NCI-H69 (cell line): ENCODE measurements around the gene UBE2B.
"Not testable (repeated sequence)": the region's sequence is repeated elsewhere in the genome, so short reads cannot be mapped to it uniquely, and the experiment has no call there.

Experiments used
- DNase-seq: peaks from one replicate; lab custom pipeline; 2025; lab: John Stamatoyannopoulos, UW

Gene UBE2B

GRCh38 chr5:134370871-134371833 lies at the start of gene UBE2B:
UBE2B (plus strand) TSS chr5:134371569; CDS start chr5:134371596, 27 bp downstream.
- DNase-seq, result peak; percentile 100

- no peak for DNase-seq
These were observed 44.0 kb upstream of the UBE2B start for GRCh38 chr5:134327327-134327726.

- DNase-seq, result no peak
These were observed 42.8 kb upstream of the UBE2B start for GRCh38 chr5:134328619-134329018.

- DNase-seq, result not testable (repeated sequence)
These were observed 34.5 kb upstream of the UBE2B start for GRCh38 chr5:134336833-134337232.

GRCh38 chr5:134343500-134343899 lies 27.9 kb upstream of the UBE2B start:
- DNase-seq, result not testable (repeated sequence)

GRCh38 chr5:134345476-134345875 lies 25.9 kb upstream of the UBE2B start:
- not testable (repeated sequence) for DNase-seq

GRCh38 chr5:134345996-134346395 lies 25.4 kb upstream of the UBE2B start:
- no peak for DNase-seq

GRCh38 chr5:134349463-134349862 lies 21.9 kb upstream of the UBE2B start:
- DNase-seq, result no peak

- no peak for DNase-seq
These were observed 15.7 kb upstream of the UBE2B start for GRCh38 chr5:134355681-134356080.

GRCh38 chr5:134365604-134366003 lies 5.8 kb upstream of the UBE2B start:
- no peak for DNase-seq

- DNase-seq, result no peak
These were observed 978 bp upstream of the UBE2B start for GRCh38 chr5:134370311-134370870.

- DNase-seq, result peak; percentile 75
These were observed 518 bp downstream of the UBE2B start for GRCh38 chr5:134371834-134372340.

- DNase-seq, result not testable (repeated sequence)
These were observed 2.3 kb downstream of the UBE2B start for GRCh38 chr5:134373633-134374032.

GRCh38 chr5:134374232-134374631 lies 2.9 kb downstream of the UBE2B start:
- no peak for DNase-seq

- no peak for DNase-seq
These were observed 9.0 kb downstream of the UBE2B start for GRCh38 chr5:134380346-134380745.

GRCh38 chr5:134382204-134382603 lies 10.8 kb downstream of the UBE2B start:
- DNase-seq, result not testable (repeated sequence)

- no peak for DNase-seq
These were observed 12.8 kb downstream of the UBE2B start for GRCh38 chr5:134383980-134384697.

- no peak for DNase-seq
These were observed 16.1 kb downstream of the UBE2B start for GRCh38 chr5:134387443-134387842.

- no peak for DNase-seq
These were observed 20.9 kb downstream of the UBE2B start for GRCh38 chr5:134392301-134392700.

- no peak for DNase-seq
These were observed 23.6 kb downstream of the UBE2B start for GRCh38 chr5:134394932-134395331.

- no peak for DNase-seq
These were observed 24.9 kb downstream of the UBE2B start for GRCh38 chr5:134396274-134396673.

GRCh38 chr5:134397196-134397595 lies 25.8 kb downstream of the UBE2B start:
- no peak for DNase-seq
